ENCODE measurements around the gene SNX33. TPM values are rescaled to one million over a fixed set of nuclear protein-coding genes. Genes with fewer than 3 reads are reported as not detected.

SNX33 gene
- polyA plus RNA-seq, 2 donors = 24.0 to 43.4 TPM

Other genes starting within 250 kb of the SNX33 start
- 10 to 100 TPM in 1 of 2 donors, 1 to 10 TPM in 1; 7.2 to 10.4 TPM for gene SIN3A, start 196.2 kb upstream of the SNX33 start, polyA plus RNA-seq
- 1 to 10 TPM; 3.1 to 6.5 TPM for gene PTPN9, start 68.6 kb upstream of the SNX33 start, polyA plus RNA-seq
- 10 to 100 TPM in 1 of 2 donors, 1 to 10 TPM in 1; 9.6 to 11.1 TPM for gene SNUPN, start 22.2 kb upstream of the SNX33 start, polyA plus RNA-seq
- gene IMP3, start 7.7 kb upstream of the SNX33 start, polyA plus RNA-seq = 10 to 100 TPM; 59.4 to 91.1 TPM
- gene CSPG4, start 64.9 kb downstream of the SNX33 start, polyA plus RNA-seq = 1 to 10 TPM; 3.0 to 4.0 TPM
- gene UBE2Q2, start 195.5 kb downstream of the SNX33 start, polyA plus RNA-seq = 10 to 100 TPM; 10.9 to 12.2 TPM

Measured in esophagus (tissue), 2 donors.